Activated T-helper 1 cell treated with anti-CD3 and anti-CD28 coated beads, Interleukin-2, amount 50 U/mL, for 16 hours (primary cell): ENCODE data around the gene TMEM89.

ENCODE experiments used
- DNase-seq, 2 donors: peaks; one replicate each; pipeline ENCODE4 v3.0.0-alpha.2; 2020; ENCODE audit warnings: low read depth in 1 of 2, low spot score in 1 of 2

TMEM89 gene

DNA sequence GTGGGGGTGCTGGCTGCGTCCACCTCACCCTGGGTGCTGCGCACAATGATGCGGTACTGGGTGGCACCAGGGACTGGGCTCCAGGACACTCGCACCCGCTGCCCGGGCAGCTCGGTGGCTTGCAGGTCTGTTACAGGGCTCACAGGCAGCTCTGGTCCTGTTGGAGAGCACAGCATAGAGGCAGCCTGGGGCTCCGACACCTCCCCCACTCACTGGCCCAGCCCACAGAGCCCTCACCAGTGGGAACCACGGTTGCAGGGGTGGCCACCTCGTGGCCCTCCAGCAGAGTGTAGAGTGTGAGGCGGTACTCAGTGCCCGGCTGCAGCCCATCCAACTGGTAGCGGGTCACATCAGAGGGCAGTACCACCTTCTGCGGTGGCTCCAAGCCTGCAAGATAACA is 30.1 kb downstream of the TMEM89 start:
- no peak for DNase-seq

DNA sequence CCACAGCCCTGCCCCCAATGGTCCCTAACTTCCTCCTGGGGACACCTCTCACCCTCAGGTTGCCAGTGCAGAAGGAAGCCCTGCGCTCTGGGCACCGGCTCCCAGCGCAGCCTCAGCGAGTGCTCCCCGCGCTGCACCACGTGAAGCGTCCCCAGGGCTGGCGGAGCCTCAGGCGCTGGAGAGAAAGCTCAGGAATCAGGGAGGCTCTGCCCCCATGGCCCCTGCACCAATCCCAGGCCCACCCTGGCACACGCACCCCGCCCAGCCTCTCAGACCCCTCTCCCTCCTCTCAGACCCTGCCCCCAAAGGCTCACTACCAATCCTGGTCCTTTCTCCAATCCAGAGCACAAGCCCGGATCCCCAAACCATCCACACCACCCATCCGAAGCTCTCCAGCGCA is 33.3 kb downstream of the TMEM89 start:
- no peak for DNase-seq

DNA sequence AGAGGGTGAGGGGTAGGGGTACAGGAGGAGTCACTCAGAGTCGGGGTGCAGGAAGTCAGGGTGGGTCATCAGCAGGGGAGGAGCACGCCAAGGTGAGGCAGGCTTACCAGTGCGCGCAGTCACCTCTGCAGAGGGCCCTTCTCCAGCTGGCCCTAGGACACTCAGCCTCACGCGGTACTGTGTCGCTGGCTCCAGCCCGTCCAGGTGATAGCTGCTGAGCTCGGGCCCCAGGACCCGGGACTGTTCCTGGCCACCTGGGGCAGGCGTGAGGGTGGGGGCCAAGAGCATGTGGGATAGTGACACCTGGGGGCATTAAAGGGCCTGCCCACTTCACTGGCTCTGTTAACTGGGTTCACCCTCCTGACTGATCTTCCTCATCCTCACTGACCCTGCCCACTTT is 33.9 kb downstream of the TMEM89 start:
- DNase-seq = no peak

DNA sequence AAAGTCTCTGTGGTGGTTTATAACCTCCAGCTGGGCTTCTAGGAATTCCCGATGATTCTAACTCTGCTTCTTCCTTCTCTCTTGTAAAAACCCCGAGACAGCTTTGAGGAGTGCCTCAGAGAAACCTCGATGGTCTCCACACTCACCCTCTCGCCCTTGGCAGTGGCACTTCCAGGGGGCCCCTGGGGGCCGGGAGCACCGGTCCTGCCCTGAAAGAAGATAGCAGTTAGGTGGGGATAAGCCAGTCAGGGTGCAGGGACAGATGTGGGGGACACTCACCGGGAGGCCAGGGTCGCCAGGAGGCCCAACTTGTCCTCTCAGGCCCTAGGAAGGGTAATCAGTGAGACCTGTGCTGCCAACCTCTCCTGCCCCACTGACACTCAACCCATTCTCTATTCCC is 36.2 kb downstream of the TMEM89 start:
- DNase-seq = no peak

DNA sequence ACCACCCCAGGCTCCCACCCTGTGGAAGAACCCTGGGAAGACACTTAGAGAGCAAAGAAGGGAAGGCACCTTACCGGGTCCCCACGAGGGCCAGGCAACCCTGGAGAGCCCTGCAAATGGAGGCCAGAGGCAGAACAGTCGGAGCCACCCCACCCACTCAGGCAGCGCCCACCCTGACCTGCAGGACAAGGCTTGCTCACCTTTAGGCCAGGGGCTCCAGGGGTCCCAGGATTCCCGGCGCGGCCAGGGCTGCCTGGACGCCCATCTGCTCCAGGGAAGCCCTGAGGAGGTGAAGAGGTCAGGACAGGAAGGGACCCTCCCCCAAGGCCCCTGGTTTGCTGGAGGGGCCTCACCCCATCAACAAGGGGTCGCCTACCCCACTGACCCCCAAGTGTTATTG is 36.7 kb downstream of the TMEM89 start:
- no peak for DNase-seq

GRCh38 chr3:48581621-48582481 is 39.7 kb downstream of the TMEM89 start:
- no peak for DNase-seq

- DNase-seq = no peak
These were observed 44.9 kb downstream of the TMEM89 start for GRCh38 chr3:48576647-48577046.

DNA sequence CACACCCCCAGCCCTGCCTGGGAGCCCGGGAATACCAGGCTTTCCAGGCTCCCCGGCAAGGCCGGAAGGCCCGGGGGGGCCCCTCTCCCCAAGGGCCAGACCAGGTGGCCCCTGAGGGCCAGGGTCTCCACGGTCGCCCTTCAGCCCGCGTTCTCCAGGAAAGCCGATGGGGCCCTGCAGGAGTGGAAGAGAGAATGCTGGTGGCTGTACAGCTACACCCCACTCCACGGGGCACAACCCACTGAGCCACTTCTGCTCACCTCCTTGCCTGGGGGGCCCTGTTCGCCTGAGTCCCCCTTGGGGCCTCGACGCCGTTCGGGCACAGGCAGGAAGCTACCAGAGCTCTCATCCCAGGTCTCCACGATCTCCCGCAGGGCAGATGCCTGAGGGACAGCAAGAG is 46.2 kb downstream of the TMEM89 start:
- DNase-seq = no peak

GRCh38 chr3:48573973-48574585 is 47.5 kb downstream of the TMEM89 start:
- no peak for DNase-seq

DNA sequence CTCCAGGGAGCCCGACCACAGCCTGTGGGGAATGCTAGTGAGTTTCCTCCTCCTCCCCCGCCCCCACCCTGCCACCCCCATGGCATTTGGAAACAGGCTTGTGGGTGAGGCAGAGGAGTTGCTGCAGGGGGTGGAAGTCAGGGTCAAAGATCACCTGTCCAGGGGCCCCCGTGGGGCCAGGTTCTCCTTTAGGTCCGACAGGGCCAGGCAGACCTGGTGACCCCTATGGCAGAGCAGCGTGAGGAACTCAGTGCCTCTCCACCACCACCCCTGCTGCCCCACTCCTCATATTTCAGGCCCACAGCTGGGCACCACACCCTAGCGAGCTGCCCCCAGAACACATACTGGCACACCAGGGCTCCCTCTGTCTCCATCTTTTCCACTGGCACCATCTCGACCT is 49.1 kb downstream of the TMEM89 start:
- no peak for DNase-seq

DNA sequence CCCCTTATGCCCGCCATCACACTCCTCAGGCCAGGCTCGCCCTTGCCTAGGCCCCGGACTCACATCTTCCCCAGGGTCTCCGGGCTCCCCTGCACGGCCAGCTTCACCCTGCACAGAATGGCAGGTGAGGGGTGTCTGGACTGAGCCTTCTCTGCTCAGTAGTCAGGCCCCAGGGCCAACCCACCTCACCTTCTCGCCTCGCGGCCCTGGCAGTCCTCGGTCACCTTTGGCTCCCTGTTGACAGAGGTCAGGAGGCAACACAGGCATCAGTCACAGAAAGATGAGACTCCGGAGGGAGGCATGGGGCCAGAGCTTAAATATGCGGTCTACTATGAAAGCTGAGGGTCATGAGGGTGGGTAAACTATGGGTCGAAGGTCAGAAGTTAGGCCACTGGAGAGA is 49.6 kb downstream of the TMEM89 start:
- DNase-seq = no peak
